ENCODE measurements around the gene SCUBE1.

DNA sequence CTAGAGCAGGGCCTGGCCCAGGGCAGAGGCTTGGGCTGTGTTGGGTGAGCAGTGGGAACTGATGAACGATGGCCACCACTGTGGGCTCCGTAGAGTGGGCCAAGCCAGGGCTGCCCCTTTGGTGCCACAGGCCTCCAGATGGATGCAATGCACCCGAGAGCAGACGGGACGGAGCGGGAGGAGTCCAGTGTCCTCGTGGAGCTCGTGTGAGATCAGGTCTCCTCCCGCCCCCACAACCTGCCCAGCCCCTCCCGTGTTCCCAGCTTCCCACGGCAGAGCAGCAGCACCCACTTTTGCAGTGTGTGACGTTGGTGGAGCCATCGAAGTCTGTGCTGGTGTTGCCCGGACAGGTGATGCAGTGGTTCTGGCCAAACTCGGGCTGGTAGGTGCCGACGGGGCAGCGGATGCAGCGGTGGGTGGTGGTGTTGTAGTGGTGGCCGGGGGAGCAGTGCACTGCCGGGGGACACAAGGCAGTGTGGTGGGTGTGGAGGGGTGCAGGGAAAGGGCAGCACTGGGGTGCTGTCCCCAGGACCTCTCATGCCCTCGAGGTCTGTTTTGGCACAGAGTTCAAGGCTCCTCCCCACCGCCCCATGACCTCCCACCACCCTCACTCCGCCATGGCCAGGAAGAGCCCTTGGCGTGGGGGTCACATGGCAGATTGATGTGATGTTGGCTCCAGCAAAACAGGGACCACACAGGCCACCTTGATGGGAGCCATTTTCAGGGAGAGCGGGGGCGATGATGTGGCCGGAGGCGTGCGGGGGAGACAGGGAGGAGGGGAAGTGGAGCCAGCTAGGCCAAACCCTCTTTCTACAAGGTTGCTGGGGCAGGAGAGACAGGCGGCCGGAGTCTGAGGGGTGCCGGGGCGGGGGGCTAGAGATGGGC lies 132.3 kb downstream of the SCUBE1 start:
- TF ChIP-seq CTCF (conservative IDR thresholded peaks at IDR 0.05) (no peak), EZH2 (IDR thresholded peaks at IDR 0.05; ENCODE audit: low read depth) (no peak)

Data from PC-9 (cell line).